Vagina (tissue), 2 donors: ENCODE results near the gene MOB1A. TPM values are rescaled to one million over a fixed set of nuclear protein-coding genes. Genes with fewer than 3 reads are reported as not detected.
A peak's percentile ranks its signal among the peaks of the same experiment; 100 is the strongest.
"Not testable (repeated sequence)": the region's sequence is repeated elsewhere in the genome, so short reads cannot be mapped to it uniquely, and the experiment has no call there.

Experiments
- DNase-seq, 2 donors: peaks; one replicate each; pipeline ENCODE4 v3.0.0-alpha.2; 2017; ENCODE audit errors: extremely low spot score in 2 of 2
- H3K27ac ChIP-seq: fragments of 200-600 bp; sonication (generic); one replicate; pipeline ENCODE4 v1.5.1; 2019
- H3K27me3 ChIP-seq: fragments of 200-600 bp; sonication (generic); one replicate; pipeline ENCODE4 v1.5.1; 2019
- H3K36me3 ChIP-seq, 2 donors: fragments of 200-600 bp; sonication (generic); one replicate each; pipeline ENCODE4 v1.5.1; 2017 to 2019
- H3K4me1 ChIP-seq: fragments of 200-600 bp; sonication (generic); one replicate; pipeline ENCODE4 v1.5.1; 2019
- H3K4me3 ChIP-seq, 2 donors: fragments of 200-600 bp; sonication (generic); 1 replicate in 1 of 2; 2 replicates in 1 of 2; pipeline ENCODE4 v1.5.1; 2016 to 2019
- H3K9me3 ChIP-seq: fragments of 200-600 bp; sonication (generic); one replicate; pipeline ENCODE4 v1.5.1; 2019
- POLR2A ChIP-seq, 2 donors: fragments of 450-650 bp; IDR thresholded peaks; one replicate each; pipeline ENCODE4 v1.6.1; 2017; ENCODE audit warnings: antibody characterized with exemption in 2 of 2, mild to moderate bottlenecking in 2 of 2, moderate library complexity in 2 of 2
- POLR2AphosphoS5 ChIP-seq, 2 donors: sonication (generic); formaldehyde crosslinking; IDR thresholded peaks; one replicate each; pipeline ENCODE4 v1.9.0; 2017; ENCODE audit warnings: antibody characterized with exemption in 2 of 2, mild to moderate bottlenecking in 2 of 2, low read depth in 1 of 2; ENCODE audit not compliant: insufficient read depth in 1 of 2
- intact Hi-C: fragments of 100-400 bp; cut with DNase I; formaldehyde crosslinking; loops from one replicate; pipeline ENCODE4 v1.15.1; 2023
- total RNA-seq: library from RNA; depleted of rRNA; stranded (reverse); fragments of >200 nt; gene quantifications from one replicate; pipeline ENCODE4 v1.2.3, GENCODE V29; 2016
- TF ChIP-seq, protein P1 (sequence below), 3 experiments: fragments of 450-650 bp in 2 of 3; fragments of 200-600 bp in 1 of 3; sonication (generic) in 1 of 3; IDR thresholded peaks; one replicate each; pipeline ENCODE4 v1.5.1; 2017 to 2019; ENCODE audit warnings: antibody characterized with exemption in 3 of 3, mild to moderate bottlenecking in 2 of 3, moderate library complexity in 2 of 3

The MOB1A gene
- total RNA-seq, 1 donor from 2014 or later, result 68.5 TPM

DNA sequence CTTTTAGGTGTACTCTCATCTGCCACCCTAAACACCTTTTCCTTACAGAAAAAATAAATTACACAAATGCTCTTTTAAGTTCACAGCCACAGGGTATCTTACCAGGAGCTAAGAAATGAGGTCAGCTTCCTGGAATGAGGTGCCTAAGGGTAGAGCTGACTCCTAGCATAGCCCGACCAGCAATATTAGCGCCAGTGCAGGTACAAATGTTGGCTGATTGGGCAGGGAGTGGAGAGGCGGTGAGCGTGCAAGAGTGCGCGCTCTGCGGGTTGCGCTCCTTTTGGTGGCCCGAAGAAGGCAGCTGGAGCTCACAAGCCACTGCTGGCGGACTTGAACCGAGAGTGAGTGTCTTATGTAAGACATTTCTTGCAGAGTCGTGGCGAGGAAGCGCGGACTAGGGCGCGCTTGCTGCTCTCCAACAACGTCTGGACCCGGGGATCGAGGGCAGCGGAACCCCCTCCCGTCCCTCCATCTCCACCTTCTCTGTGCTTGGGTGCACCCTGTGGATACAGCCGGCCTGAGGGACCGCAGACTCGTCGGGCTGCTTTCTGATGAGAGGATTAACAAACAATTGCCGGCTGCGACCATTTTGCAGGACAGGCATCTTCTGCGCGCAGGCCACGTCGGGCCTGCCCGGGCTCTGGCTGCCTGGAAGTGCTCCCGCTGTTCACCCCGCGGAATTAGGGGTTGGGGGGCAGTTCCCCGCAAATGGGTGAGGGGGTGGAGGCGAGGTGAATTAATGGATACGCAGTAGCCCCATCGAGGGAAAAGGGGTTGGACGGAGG is 48.3 kb downstream of the MOB1A start:
- no peak overlapping the region for H3K4me3 ChIP-seq
- H3K4me1 ChIP-seq, result no peaks in the 10 kb centered on the region
- TF ChIP-seq POLR2AphosphoS5 (IDR thresholded peaks at IDR 0.05; ENCODE audit: insufficient read depth in 1 of 2, low read depth in 1 of 2) (no peak), POLR2A (IDR thresholded peaks at IDR 0.05) (no peak)
- TF ChIP-seq, protein P1, sequence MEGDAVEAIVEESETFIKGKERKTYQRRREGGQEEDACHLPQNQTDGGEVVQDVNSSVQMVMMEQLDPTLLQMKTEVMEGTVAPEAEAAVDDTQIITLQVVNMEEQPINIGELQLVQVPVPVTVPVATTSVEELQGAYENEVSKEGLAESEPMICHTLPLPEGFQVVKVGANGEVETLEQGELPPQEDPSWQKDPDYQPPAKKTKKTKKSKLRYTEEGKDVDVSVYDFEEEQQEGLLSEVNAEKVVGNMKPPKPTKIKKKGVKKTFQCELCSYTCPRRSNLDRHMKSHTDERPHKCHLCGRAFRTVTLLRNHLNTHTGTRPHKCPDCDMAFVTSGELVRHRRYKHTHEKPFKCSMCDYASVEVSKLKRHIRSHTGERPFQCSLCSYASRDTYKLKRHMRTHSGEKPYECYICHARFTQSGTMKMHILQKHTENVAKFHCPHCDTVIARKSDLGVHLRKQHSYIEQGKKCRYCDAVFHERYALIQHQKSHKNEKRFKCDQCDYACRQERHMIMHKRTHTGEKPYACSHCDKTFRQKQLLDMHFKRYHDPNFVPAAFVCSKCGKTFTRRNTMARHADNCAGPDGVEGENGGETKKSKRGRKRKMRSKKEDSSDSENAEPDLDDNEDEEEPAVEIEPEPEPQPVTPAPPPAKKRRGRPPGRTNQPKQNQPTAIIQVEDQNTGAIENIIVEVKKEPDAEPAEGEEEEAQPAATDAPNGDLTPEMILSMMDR (IDR thresholded peaks at IDR 0.05), result no peak
- intact Hi-C loops, result no loop called here
- no peak overlapping the region for H3K27ac ChIP-seq
- H3K36me3 ChIP-seq, result peaks cover 0 to 10% of the 10 kb centered on the region in 2 donors
- no peaks in the 10 kb centered on the region for H3K27me3 ChIP-seq
- H3K9me3 ChIP-seq, result no peaks in the 10 kb centered on the region
- no peak for DNase-seq

DNA sequence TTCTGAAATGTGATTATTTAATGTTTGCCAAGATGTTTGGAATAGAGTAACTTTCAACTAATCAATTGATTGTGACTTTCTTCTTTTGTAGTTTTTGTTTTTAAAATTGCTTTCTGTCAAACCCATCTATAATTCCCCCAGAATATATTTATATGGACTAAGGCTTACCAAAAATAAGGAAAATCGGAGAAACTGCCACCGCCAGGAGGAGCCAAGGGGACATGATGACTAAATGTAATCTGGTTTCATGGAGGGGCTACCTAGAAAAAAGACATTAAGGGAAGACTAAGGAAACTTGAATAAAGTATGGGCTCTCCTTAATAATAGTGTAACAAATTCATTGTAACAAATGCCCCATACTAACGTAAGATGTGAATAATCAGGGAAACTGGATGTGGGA is 50.5 kb downstream of the MOB1A start:
- intact Hi-C loops, result no loop called here

DNA sequence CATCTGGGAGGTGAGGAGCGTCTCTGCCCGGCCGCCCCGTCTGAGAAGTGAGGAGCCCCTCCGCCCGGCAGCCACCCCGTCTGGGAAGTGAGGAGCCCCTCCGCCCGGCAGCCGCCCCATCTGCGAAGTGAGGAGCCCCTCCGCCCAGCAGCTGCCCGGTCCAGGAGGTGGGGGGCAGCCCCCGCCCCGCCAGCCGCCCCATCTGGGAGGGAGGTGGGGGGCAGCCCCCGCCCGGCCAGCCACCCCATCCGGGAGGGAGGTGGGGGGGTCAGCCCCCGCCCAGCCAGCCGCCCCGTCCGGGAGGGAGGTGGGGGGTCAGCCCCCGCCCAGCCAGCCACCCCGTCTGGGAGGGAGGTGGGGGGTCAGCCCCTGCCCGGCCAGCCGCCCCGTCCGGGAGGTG is 54.7 kb downstream of the MOB1A start:
- H3K4me1 ChIP-seq, DNase-seq, intact Hi-C loops, H3K36me3 ChIP-seq, H3K4me3 ChIP-seq, H3K27me3 ChIP-seq, H3K9me3 ChIP-seq, H3K27ac ChIP-seq: not testable (repeated sequence)

More for the DNA sequence above, 50.5 kb downstream of the MOB1A start:
- Histone ChIP-seq H3K27ac (no peak overlapping the region), H3K4me3 (no peak overlapping the region), H3K27me3 (no peaks in the 10 kb centered on the region), H3K9me3 (no peaks in the 10 kb centered on the region), H3K36me3 (no peaks in the 10 kb centered on the region), H3K4me1 (no peaks in the 10 kb centered on the region)
- DNase-seq, result no peak
- TF ChIP-seq POLR2AphosphoS5 (IDR thresholded peaks at IDR 0.05; ENCODE audit: insufficient read depth in 1 of 2, low read depth in 1 of 2) (no peak), POLR2A (IDR thresholded peaks at IDR 0.05) (no peak)
- TF ChIP-seq, protein P1 (IDR thresholded peaks at IDR 0.05), result no peak

DNA sequence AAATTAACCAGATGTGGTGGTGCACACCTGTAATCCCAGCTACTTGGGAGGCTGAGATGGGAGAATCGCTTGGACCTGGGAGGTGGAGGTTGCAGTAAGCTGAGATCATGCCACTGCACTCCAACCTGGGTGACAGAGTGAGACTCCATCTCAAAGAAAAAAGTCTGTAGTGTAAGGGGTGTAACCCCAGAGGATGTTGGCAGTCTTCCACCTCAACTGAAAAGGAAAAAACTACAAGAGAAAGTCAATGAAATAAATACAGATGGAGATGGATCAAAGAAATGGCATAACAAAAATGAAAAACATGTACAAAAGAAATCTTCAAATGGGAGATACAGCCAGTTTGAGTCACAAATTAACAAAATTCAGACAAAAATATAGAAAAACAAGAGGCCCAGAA is 56.8 kb downstream of the MOB1A start:
- H3K9me3 ChIP-seq, H3K4me3 ChIP-seq, intact Hi-C loops, H3K27ac ChIP-seq, DNase-seq, H3K27me3 ChIP-seq, H3K36me3 ChIP-seq, H3K4me1 ChIP-seq: not testable (repeated sequence)

DNA sequence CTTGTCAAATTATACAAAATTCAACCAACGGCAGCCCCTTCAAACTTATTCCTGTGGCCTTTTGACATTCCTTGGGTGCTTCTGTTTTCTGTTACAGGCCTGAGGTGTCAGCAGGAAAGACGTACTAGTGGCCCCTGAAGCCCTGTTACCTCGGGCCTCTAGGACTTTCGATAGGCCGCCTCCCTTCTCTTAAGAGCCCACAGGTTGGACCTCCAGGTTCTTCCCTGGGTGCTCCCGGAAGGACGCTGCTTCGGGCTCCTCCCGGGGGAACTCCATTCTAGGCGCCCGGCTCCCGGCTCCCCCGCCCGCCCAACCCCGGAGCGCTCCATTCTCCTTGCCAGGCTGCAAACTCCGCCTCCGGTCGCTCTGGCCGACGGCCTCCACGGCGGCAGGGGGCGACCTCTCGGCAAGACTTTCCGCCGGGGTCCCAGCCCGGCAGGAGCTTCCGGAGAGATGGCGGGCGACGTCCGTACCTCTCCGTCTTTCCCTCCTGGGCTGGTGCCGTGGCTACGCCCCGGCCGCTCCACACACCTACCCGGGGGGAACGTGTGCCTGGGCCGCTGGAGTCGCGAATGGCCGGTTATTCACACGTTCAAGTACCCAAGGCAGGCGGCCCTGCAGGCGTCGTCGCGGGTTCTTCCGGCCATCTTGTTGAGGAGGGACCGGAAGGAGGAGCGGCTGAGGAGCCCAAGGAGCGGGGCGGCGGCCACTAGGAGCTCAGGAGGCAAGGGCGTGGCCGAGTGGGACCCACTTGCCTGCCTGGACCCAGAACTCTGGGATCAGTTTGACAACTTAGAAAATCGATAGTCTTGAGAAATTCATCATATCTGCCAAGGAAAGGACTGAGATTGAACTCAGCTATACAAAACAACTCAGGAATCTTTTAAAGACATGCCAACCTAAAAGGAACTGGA is 58.5 kb downstream of the MOB1A start:
- H3K27me3 ChIP-seq, result no peaks in the 10 kb centered on the region
- H3K36me3 ChIP-seq, result no peaks in the 10 kb centered on the region
- TF ChIP-seq POLR2AphosphoS5 (IDR thresholded peaks at IDR 0.05; ENCODE audit: insufficient read depth in 1 of 2, low read depth in 1 of 2), result peak in 1 of 2 donors; percentile 81
- TF ChIP-seq, protein P1 (IDR thresholded peaks at IDR 0.05), result peak in 2 of 3 experiments; percentile 44 to 78
- TF ChIP-seq POLR2A (IDR thresholded peaks at IDR 0.05), result no peak
- intact Hi-C loops, result no loop called here
- H3K4me3 ChIP-seq, result peak overlapping the region; percentile 65 to 80
- DNase-seq, result no peak
- peak overlapping the region; percentile 76 for H3K27ac ChIP-seq
- H3K9me3 ChIP-seq, result no peaks in the 10 kb centered on the region
- H3K4me1 ChIP-seq, result no peaks in the 10 kb centered on the region

DNA sequence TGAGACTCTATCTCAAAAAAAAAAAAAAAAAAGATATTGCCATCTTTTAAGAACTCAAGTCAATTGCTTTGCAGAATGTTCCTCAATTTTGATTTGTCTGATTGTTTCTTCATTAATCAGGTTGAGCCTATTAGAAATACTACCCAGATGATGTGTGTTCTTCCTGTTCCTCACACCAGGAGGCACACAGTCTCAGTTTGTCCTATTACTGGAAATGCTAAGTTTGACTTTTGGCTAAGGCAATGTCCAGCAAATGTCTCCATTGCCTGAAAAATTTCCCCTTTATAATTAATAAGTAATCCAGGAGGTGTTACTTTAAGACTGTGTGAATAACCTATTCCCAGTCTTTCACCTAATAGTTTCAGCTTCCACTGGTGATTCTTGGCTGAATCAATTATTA is 59.3 kb downstream of the MOB1A start:
- no peak for DNase-seq
- H3K27me3 ChIP-seq, result no peaks in the 10 kb centered on the region
- H3K36me3 ChIP-seq, result no peaks in the 10 kb centered on the region
- no peaks in the 10 kb centered on the region for H3K4me1 ChIP-seq
- no peak overlapping the region for H3K4me3 ChIP-seq
- TF ChIP-seq, protein P1 (IDR thresholded peaks at IDR 0.05), result no peak
- TF ChIP-seq POLR2A (IDR thresholded peaks at IDR 0.05) (no peak), POLR2AphosphoS5 (IDR thresholded peaks at IDR 0.05; ENCODE audit: insufficient read depth in 1 of 2, low read depth in 1 of 2) (no peak)
- intact Hi-C loops, result no loop called here
- no peak overlapping the region for H3K27ac ChIP-seq
- no peaks in the 10 kb centered on the region for H3K9me3 ChIP-seq
